ENCODE results near the gene XPO6.

The XPO6 gene

GRCh38 chr16:28204622-28205021, 7.1 kb downstream of the XPO6 start:
- ChIA-PET CTCF (interaction anchor here (0.6 kb wide), 1 partner anchor 27 kb away, joined by 3 read pairs; no protein-coding TSS in a partner anchor), POLR2A (interaction anchor here (0.9 kb wide), 1 partner anchor 16 kb away, joined by 9 read pairs; no protein-coding TSS in a partner anchor)
- Histone ChIP-seq H3K27ac (ENCODE audit: extremely low read depth, low read depth, low read length) (no peak overlapping the region), H3K36me3 (ENCODE audit: control insufficient read depth in 2 of 2, insufficient read depth in 1 of 2, low read length in 2 of 2) (peaks cover 31 to 93% of the 10 kb centered on the region in 2 experiments), H3K4me1 (ENCODE audit: control insufficient read depth, insufficient read depth, low read length) (peaks cover 3% of the 10 kb centered on the region; the same call in 1 of the 2 replicates), H3K9me3 (ENCODE audit: control insufficient read depth, insufficient read depth, low read depth, low read length) (no peaks in the 10 kb centered on the region), H3K4me3 (ENCODE audit: low read depth, low read length) (no peak overlapping the region)
- TF ChIP-seq ZNF175 (tag by site-specific recombination; IDR thresholded peaks at IDR 0.05) (no peak), ZBTB8A (tag by site-specific recombination; IDR thresholded peaks at IDR 0.05) (no peak), ZNF501 (tag by site-specific recombination; IDR thresholded peaks at IDR 0.05) (no peak), PRDM2 (tag by site-specific recombination; IDR thresholded peaks at IDR 0.05; ENCODE audit: borderline replicate concordance) (no peak), GLI4 (tag by site-specific recombination; IDR thresholded peaks at IDR 0.05) (no peak), CTCF (tag by site-specific recombination; IDR thresholded peaks at IDR 0.05) (no peak), REPIN1 (tag by site-specific recombination; IDR thresholded peaks at IDR 0.05; ENCODE audit: low read depth) (no peak), ZNF600 (tag by site-specific recombination; IDR thresholded peaks at IDR 0.05) (no peak), ZNF560 (tag by site-specific recombination; IDR thresholded peaks at IDR 0.05; ENCODE audit: borderline replicate concordance) (no peak), OSR2 (tag by site-specific recombination; IDR thresholded peaks at IDR 0.05) (no peak)

DNA sequence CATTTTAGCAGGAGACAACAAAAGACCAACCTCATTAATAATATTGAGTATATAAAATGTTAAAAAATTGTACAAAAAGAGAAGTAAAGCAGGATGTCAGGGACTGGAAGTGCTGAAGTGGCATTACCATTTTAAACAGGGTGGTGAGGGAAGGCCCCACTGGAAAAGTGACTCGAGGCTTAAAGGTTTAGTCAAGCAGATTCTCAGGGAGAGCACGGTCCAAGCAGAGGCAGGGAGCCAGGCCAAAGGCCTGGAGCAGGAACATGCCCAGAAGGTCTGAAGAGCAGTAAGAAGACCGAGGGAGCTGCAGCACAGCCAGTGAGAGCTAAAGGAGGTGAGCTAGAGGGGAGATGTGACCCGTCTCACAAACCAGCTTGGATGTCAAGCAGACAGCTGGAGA, 7.6 kb downstream of the XPO6 start:
- no peaks in the 10 kb centered on the region for H3K9me3 ChIP-seq (ENCODE audit: control insufficient read depth, insufficient read depth, low read depth, low read length)
- H3K4me3 ChIP-seq (ENCODE audit: low read depth, low read length), result no peak overlapping the region
- H3K27ac ChIP-seq (ENCODE audit: extremely low read depth, low read depth, low read length), result no peak overlapping the region
- TF ChIP-seq ZFP69B (tag by site-specific recombination; IDR thresholded peaks at IDR 0.05) (0 out of 2 replicates have a peak, but pooled peaks have one; percentile 30), SP7 (tag by site-specific recombination; IDR thresholded peaks at IDR 0.05) (no peak), ZNF692 (tag by site-specific recombination; IDR thresholded peaks at IDR 0.05) (peak; percentile 62; the same call in 1 of the 2 replicates)
- peaks cover 3% of the 10 kb centered on the region; the same call in 1 of the 2 replicates for H3K4me1 ChIP-seq (ENCODE audit: control insufficient read depth, insufficient read depth, low read length)
- POLR2A ChIA-PET, result interaction anchor here (0.6 to 0.9 kb wide), 2 partner anchors 13 to 16 kb away, joined by 4 to 9 read pairs; no protein-coding TSS in a partner anchor
- CTCF ChIA-PET, result interaction anchor here (0.6 to 0.7 kb wide), 2 partner anchors 28 to 34 kb away, joined by 3 read pairs; no protein-coding TSS in a partner anchor
- H3K36me3 ChIP-seq (ENCODE audit: control insufficient read depth in 2 of 2, insufficient read depth in 1 of 2, low read length in 2 of 2), result peaks cover 31 to 91% of the 10 kb centered on the region in 2 experiments

Data from HEK293 (cell line).